Activated naive CD4-positive, alpha-beta T cell (primary cell): ENCODE results near the gene INPP5A.
"Not testable (repeated sequence)": the region's sequence is repeated elsewhere in the genome, so short reads cannot be mapped to it uniquely, and the experiment has no call there.

Source experiments
- DNase-seq, 4 experiments: peaks; one replicate each; lab custom pipeline; 2025; lab: John Stamatoyannopoulos, UW

Gene INPP5A

DNA sequence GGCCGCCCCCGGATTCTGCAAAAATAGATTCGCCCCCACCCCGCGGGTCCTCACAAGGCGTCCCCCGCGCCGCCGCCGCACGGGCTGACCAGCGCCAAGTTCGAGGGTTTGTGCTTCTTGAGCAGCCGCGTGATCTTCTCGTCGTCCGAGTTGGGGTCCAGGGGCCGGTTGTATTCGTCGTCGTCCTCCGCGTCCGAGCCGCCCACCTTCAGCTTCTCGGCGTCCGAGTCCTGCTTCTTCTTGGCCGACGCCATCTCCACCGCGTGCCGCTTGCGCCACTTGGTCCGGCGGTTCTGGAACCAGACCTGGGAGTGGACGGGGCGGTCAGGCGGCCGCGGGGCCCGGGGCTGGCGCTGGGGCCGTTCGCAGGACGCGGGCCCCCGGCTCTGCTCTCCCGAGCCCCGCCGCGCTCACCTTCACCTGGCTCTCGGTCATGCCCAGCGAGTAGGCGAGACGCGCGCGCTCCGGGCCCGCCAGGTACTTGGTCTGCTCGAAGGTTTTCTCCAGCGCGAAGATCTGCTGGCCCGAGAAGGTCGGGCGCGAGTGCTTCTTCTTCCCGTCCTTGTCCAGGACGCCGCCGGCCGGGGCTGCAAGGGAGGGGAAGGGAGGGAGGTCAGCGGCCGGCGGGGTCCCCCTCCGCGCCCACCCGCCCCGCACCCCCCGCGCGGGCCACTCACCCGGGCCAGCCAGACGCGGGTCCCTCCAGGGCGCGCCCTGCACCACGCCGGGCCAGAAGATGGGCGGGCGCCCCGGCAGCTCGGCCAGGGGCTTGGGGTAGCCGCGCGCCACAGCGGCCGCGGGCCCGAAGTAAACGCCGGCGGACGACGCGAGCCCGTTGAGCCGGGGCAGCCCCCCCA, 247.5 kb downstream of the INPP5A start:
- no peak for DNase-seq

DNA sequence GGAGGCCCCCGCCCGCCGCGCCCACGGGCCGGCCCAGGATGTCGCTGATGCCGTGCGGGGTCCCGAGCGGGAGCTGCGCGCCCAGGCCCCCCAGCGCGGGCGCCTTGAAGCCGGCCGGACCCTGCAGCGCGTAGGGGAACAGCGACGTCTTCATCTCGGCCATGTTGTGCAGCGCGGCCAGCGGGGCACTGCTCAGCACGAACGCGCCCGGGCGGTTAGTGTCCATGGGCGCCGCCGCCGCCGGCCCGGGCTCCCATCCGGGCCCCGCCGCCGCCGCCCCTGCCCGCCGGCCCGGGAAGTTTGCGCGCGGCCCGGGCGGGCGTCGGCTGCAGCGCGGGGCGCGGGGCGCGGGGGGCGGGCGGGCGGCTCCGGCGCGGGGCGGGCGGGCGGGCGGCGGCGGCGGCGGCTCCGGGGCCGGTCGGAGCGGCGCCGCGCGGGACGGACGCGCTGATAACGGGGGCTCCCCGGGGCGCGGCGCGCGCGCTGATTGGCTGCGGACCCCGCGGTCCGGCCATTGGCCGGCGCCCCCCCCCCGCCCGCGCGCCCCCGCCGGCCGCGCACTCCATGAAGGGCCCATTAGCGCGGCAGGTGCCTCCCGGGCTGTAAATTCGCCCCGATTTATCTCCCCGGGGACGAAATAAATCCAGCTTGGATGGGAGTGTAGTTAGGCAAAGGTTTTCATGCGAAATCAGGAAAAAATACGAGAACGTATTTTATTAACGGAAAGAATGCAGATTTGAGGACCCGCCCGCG, 248.3 kb downstream of the INPP5A start, which contains the start of gene NKX6-2:
NKX6-2 (minus strand) TSS at position 425 of the 753 bp plus-strand sequence; CDS start at position 226, 199 bp downstream.
- DNase-seq = no peak

DNA sequence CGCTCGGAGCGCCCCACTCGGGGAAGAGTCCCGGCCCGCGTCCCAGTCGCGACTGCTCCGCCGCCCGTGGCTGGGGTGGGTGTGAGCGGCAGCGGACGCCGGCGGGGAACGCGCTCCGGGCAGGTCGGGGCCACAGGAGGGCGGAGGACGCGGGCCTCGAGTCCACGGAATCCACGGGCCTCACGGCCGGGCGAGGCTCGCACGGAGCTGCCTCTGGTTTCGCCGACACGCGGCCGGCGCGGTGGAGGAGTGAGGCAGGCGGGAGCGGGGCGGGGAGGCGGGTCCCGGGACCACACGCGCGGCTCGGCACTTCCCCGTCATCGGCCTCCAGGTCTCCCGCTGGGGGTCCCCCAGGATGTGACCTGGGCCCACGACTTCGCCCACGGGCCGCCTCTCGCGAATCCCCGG, 248.9 kb downstream of the INPP5A start:
- no peak for DNase-seq

DNA sequence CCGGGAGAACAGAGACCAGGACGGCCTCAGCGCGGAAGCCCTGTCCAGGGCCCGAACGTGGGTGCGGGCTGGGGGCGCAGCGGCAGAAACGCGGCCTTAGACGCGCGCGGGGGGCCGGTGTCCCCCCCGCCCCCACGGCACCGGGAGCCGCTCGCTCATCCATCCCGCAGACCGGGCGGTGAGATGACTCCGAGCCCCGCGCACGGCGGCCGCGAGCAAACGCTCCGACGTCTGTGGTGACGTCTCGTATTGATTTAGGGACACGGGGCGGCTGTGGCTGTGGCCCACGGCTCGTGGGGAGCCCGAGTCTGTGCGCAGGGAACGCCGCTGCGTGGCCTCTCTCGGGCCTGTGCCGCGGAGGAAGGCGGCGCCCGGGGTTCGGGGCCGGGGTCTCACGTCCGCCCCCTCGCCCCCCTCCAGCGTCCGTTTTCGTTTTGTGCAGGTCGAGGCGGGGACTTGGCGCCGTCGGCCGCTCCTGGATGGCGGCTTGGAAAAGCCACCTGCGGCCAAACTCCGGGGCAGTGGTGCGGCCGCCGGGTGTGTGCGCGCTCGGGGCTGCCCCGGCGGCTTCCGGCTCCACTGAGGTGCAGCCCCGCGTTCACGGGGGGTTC, 249.4 kb downstream of the INPP5A start:
- no peak for DNase-seq

DNA sequence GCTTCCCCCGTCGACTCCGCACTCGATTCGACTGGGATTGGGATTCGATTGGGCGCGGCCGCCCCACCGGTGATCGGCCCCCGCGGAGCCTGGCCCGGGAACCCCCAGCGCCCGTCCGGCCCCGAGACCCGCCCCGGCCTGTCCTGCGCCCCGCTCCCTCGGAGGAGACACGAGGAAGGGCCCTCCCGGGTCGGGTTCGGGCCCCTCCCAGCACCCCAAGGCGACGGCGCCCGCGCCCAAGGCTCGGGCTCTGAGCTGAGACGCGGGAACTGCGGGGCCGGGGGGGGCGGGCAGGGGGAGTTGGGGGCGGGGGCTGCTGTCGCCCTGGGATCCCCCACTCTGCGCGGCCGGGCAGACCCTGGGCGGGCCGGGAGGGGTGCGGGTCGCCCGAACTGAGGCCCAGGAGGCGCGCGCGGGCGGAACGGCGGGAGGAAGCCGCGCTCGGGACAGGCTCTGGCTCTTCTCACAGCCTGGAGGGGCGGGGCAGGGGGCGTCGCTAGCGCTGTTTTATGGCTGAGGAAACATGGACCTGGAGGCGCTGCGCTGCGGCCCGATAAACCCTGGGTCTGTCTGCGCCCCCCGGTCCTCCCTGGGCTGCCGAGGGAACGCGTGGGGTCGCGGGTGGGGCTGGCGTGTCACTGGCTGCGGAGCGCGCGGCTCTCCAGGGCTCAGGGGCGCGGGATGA, 250.1 kb downstream of the INPP5A start:
- no peak for DNase-seq

DNA sequence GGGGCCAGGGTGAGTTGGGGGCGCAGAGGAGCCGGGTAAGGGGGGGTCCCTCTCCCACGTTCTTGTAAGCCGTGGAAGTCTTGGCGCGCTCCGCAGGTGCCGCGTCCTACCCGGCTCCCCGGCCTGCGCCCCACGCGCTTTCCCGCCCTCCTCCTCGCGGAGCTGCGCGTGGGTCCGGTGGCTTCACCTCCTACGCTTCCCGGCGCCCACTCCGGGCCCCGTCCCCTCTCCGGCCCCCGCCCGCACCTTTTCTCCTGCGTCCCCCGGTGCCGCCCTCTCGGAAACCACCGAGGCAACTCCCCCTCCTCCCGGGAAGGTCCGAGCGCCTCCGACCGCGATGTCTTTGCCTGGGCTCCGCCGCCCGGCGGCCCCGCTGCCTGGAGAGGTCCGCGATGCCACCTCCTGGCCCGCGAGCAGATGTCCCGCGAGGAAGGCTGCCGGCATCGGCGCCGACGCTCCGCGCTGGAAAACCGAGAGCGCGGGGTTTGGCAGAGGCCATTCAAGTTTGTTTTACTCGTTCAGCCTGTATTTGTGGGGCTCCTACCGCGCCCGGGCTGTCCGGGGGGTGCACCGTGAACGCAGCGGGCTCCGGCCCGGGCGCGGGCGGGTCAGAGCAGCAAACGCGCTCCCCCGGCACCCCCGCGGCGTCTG, 250.7 kb downstream of the INPP5A start:
- DNase-seq = no peak

DNA sequence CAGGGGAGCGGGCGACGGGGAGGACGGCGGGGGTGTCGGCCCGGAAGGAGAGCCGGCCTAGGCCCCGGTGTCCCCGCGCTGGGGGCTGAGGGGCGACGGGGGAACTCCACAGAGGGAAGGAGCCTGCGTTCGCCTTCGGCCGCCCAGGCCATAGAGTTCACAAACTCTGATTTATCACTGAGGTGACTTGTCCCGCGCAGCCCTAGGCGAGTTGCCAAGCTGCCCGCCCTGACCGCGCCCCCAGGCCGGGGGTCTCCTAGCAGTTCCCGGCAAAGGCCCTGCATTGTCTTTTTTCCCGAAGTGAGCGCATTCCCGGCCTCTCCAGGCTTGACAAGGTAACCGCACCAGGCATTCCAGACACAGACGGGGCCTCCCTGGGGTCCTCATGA, 251.2 kb downstream of the INPP5A start:
- DNase-seq = no peak

DNA sequence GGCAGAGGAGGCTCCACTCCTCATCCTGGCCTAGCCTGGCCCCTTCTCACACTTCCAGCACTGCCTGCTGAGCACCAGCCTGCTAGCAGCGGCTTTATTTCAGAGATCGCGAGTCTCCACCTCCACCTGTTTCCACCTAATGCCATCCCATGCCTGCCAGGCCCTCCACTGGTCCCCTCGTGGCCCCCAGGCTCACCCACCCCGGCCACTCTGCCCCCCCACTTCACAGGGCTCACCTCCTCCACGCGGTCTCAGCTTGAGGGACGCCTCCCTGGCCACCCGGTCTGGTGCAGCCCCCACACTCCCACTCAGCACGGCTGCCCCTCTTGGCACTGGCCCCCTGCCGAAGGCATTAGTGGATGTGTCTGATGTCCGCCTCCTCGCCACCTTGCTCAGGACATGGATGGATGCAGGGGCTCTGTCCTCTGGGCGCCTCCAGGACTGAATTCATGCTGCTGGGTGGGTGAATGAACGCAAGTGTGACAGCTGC, 252.1 kb downstream of the INPP5A start:
- DNase-seq = no peak

DNA sequence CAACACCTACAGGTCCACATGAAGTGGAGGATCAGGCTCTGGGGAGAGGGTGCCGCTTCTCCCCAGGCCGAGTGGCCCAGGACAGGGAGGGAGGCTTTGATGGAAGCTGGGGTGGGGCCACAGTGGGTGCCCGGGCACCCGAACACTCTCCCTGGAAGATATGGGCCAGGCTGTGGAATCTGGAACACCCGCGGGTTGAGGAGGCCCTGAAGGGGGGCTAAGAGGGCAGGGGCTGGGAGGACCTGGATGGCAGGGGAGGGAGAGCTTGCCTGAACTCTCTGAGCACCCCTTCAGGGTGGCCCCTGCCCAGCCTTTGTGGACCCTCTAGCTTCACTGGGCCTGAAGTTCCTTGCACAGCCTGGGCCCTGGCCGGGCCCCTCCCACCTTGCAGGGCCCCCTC, 252.9 kb downstream of the INPP5A start:
- no peak for DNase-seq

DNA sequence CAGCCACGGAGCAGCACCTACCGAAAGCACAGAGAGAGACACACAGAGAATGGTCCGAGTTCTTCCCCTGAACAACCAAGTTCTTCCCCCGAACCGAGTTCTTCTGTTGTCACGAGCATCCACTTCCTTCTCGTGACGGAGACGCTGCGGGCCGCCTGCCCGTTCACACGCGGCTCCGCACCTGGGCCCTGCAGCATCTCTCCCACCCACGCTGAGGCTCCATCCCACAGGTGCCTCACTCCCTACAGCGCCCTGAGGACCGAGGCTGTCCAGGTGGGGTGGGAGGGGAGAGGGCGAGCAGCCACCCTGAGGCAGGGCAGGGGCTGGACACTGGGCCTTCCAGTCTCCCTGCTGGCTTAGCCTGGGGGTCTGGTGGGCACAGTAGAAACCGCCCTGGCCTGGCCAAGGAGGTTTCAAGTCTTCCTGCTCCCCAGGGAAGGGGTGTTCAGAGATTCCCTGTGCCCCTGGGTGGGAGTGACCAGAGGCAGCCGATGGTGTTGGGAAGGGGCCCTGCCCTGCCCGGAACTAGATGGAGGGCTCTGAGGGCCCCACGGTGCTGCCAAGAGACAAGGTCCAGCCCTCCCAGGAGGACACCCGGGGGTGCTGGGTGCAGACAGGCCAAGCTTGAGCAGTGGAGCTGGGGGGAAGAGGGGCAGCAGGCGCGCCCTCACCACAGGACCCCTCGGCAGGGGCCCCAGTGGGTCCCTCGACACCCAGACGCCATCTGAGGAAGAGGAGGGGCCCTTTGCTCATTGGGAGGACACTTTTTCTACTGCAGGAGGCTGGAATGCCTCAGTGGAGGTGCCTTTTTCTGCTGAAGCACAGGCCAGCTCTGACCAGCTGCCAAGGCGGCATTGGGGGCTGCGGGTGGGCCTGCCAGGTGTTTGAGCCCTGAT, 253.6 kb downstream of the INPP5A start:
- no peak for DNase-seq

DNA sequence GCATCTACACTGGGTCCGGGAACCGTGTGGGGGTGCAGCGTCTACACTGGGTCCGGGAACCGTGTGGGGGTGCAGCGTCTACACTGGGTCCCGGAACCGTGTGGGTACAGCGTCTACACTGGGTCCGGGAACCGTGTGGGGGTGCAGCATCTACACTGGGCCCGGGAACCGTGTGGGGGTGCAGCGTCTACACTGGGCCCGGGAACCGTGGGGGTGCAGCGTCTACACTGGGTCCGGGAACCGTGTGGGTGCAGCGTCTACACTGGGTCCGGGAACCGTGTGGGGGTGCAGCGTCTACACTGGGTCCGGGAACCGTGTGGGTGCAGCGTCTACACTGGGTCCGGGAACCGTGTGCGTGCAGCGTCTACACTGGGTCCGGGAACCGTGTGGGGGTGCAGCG, 254.5 kb downstream of the INPP5A start:
- DNase-seq = not testable (repeated sequence)

DNA sequence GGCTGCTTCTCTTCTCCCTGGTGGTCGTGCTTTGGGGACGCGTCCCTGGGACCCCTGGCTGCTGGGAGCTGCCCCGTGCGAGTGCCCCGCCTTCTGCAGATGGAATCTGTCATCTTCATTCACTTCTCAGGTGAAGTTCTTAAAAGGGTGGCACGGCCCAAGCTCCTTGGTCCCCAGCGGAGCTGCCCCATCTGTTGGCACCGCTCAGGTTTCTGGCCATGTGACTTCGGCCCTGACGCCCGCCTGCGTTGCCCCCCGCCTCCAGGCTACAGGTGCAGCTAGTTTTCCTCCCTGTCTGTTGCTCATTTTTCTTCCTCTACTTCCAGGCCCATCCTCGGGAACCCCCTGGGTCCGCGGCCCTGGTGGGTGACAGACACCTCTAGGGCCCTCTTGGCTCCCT, 255.2 kb downstream of the INPP5A start:
- no peak for DNase-seq

DNA sequence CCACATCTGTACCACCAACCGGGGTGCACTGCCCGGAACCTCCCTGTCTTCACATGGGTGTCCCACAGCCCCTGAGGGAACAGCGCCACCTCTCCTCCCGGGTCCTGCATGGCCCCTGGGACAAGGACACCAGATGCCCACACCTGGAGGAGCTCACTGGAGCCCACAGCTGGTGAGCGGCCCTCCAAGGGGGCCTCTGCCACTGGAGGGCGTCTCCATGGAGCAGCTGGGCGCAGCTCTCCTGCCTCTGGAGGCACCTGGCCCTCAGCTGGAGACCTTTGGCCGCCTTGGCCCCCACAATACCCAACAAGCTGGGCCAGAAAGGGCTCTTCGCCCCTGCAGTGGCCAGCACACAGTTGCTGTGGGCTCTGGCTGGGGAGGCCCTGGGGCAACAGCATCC, 255.6 kb downstream of the INPP5A start:
- no peak for DNase-seq

DNA sequence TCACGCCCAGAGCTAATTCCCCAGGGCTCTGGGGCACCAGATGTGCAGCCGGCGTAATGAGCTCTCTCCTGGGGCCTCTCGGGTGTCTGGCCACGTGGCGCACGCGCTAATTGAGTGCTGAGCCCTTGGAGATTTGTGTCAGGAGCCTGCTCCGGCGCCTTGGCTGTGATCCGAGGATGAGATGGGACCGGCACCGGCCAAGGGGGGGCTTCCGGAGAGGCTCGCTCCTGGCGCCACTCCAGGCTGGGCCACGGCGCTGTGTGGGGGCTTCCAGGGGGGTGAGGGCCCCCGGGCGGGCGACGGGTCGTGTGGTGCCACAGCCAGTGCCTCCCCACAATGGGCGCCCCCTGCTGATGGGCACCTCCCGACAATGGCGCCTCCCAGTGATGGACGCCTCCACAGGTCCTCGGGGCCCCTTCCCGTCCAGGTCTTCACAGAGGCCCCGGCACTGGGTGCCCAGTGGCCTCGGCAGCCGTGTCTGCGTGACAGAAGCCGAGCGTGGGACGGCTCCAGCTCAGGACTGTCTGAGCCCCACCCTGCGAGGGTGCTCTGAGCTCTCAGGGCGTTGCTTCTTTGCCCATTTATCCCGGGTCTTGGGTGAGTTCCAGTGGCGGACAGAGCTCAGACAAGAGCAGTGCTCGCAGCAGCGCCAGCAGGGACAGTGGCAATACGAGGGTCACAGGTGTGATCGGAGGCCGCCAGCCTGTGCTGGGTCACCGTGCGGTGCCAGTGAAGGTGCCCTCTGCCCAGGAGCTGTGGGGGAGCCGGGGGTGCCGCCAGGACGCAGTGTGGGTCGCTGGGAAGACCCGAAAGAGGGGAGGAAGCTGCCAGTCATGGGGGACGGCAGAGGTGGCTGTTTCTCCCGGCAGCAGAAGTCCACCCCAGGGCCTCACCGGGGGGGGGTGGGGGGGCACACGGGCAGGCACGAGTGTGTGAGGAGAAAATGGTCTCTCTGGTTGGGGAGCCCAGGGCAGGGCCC, 256.6 kb downstream of the INPP5A start:
- no peak for DNase-seq

DNA sequence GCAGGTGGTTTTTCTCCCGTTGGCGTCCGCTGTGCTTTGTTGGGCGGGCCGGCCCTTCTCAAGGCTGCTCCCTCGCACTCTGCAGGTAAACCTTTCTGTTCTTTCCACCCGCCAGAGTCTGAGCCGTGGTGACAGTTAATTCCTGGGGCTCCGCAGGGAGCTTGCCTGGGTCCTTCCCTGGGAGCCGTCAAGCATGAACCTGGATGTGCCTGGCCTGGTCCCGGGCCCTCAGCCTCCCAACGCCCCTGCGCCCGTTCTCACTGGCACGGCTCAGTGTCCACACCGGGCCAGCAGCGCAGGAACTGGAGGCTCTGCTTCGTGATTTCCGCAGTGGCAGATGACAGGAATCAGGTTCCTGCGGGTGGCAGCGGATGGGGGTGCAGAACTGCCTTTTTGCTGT, 259.3 kb downstream of the INPP5A start:
- DNase-seq = no peak

DNA sequence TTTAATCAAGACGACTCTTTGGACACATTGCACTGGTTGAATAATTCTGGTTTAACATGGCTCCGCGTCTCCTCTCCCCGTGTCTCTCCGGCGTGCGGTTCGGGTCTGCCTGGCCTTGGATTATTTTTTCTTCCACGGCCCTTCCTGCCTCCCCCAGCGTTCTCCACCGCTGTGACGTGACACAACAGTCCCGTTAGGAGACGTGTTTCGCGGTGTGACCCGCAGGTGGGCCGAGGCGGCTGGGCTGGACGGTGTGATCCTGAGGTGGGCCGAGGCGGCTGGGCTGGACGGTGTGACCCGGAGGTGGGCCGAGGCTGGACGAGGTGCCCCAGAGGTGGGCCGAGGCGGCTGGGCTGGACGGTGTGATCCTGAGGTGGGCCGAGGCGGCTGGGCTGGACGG, 260.4 kb downstream of the INPP5A start:
- DNase-seq = not testable (repeated sequence)

DNA sequence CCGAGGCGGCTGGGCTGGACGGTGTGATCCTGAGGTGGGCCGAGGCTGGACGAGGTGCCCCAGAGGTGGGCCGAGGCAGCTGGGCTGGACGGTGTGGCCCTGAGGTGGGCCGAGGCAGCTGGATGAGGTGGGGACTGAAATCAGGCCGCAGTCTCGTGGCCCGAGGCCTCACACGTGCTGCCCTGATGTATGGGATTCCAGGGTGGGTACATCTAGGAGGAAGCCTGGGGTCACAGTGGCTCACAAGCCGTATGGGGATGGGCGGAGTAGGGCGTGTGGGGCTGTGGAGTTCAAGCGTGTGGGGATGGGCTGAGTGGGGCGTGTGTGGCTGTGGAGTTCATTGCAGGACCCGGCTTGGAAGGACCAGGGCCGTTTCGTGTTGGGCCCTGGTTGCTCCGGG, 260.8 kb downstream of the INPP5A start:
- no peak for DNase-seq

DNA sequence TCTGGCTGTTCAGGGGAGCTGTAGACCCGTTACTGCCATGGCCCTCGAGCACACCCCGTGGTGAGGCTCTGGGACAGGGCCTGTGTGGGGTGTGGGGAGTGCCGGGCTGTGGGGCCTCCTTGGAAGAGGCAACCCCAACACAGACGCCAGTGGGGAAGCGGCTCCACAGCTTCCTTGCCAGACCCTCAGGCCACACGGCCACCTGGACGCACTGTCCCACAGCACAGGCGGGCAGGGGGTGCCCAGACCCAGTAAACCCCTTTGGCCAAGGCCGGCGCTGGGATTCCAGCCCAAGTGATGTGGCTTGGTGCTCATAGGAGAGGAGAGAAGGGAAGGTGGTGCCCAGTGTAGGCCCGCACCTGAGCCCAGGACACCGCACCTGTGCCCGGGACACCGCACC, 261.3 kb downstream of the INPP5A start:
- DNase-seq = no peak

DNA sequence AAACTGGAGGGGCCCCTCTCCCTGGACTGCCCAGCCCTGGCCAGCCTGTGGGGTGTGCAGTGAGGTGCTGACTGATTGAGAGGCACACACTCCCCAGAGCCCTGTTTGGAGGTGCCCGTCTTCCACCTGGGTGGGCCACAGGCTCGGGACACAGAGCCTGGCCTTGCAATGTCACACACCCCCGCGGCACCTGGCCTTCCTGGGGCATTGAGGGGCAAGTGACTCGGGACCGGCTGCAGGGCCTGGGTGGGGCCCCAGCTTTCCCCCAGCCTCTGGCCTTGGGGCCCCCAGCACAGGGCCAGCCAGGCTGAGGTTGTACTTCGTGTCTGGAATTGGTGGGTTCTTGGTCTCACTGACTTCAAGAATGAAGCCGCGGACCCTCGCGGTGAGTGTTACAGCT, 262.3 kb downstream of the INPP5A start:
- no peak for DNase-seq
